ENCODE results near the gene UBE2F. TPM values are rescaled to one million over a fixed set of nuclear protein-coding genes. Genes with fewer than 3 reads are reported as not detected.

Gene UBE2F
- polyA plus RNA-seq, 3 donors: 51.1 to 120 (median 117) TPM

DNA sequence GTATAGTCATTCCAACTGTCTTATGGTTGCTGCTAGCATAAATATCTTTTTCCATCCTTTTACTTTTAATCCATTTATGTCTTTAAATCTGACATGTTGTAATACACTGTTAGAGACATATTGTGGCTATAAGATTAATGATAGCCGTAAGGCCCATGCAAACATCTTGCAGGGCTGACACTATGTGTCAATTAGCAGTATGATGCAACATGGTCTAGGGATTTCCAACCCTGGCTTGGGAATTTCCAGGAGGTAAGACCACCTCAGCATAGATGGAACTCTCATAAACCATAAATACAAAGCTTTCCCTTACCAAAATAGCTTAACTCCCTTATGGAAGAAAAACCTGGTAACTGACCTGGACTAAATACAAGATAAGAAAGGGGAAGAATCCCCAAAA, 110.5 kb downstream of the UBE2F start:
- Histone ChIP-seq H4K20me1 (ENCODE audit: insufficient read depth, low read length) (no peaks in the 10 kb centered on the region), H3K79me2 (ENCODE audit: insufficient read depth, low read length) (no peaks in the 10 kb centered on the region), H3K4me2 (replicated peaks; ENCODE audit: extremely low read depth, low read length, poor library complexity, severe bottlenecking) (no peak overlapping the region), H3K9ac (ENCODE audit: insufficient read depth, low read length, poor library complexity, severe bottlenecking) (no peak overlapping the region), H3K4me3 (replicated peaks in 1 of 3; ENCODE audit: low read depth in 2 of 3, low read length in 3 of 3) (no peak overlapping the region), H2AFZ (ENCODE audit: insufficient read depth, low read depth, low read length, poor library complexity, severe bottlenecking) (no peak overlapping the region), H3K9me3 (replicated peaks in 1 of 2; ENCODE audit: control insufficient read depth in 1 of 2, insufficient read depth in 1 of 2, low read length in 2 of 2) (no peaks in the 10 kb centered on the region), H3K27ac (ENCODE audit: low read depth in 1 of 2, low read length in 2 of 2) (no peak overlapping the region), H3K36me3 (replicated peaks in 1 of 2; ENCODE audit: control insufficient read depth in 1 of 2, insufficient read depth in 2 of 2, low read length in 2 of 2) (peaks cover 21 to 54% of the 10 kb centered on the region in 2 donors), H3K4me1 (ENCODE audit: control insufficient read depth in 1 of 2, insufficient read depth in 2 of 2, low read length in 2 of 2) (no peaks in the 10 kb centered on the region), H3K27me3 (ENCODE audit: control insufficient read depth in 2 of 2, insufficient read depth in 2 of 2, low read length in 2 of 2) (no peaks in the 10 kb centered on the region)
- TF ChIP-seq, protein P1, sequence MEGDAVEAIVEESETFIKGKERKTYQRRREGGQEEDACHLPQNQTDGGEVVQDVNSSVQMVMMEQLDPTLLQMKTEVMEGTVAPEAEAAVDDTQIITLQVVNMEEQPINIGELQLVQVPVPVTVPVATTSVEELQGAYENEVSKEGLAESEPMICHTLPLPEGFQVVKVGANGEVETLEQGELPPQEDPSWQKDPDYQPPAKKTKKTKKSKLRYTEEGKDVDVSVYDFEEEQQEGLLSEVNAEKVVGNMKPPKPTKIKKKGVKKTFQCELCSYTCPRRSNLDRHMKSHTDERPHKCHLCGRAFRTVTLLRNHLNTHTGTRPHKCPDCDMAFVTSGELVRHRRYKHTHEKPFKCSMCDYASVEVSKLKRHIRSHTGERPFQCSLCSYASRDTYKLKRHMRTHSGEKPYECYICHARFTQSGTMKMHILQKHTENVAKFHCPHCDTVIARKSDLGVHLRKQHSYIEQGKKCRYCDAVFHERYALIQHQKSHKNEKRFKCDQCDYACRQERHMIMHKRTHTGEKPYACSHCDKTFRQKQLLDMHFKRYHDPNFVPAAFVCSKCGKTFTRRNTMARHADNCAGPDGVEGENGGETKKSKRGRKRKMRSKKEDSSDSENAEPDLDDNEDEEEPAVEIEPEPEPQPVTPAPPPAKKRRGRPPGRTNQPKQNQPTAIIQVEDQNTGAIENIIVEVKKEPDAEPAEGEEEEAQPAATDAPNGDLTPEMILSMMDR (IDR thresholded peaks at IDR 0.05): no peak
- intact Hi-C loops (cut with micrococcal nuclease): no loop called here
- H3K4me3 Mint-ChIP-seq: no peak overlapping the region
- no peak for DNase-seq
- H3K27ac Mint-ChIP-seq: no peak overlapping the region
- H3K36me3 Mint-ChIP-seq: peaks cover 56 to 78% of the 10 kb centered on the region in 2 donors
- peaks cover 0 to 2% (median 0%) of the 10 kb centered on the region in 3 donors for H3K27me3 Mint-ChIP-seq (ENCODE audit: low read depth in 3 of 3)
- peaks cover 1 to 11% (median 5%) of the 10 kb centered on the region in 7 donors for H3K9me3 Mint-ChIP-seq
- H3K4me1 Mint-ChIP-seq: no peaks in the 10 kb centered on the region
- WGBS (ENCODE audit: insufficient coverage): no CpG with 5 or more reads among the region's 1 CpG

DNA sequence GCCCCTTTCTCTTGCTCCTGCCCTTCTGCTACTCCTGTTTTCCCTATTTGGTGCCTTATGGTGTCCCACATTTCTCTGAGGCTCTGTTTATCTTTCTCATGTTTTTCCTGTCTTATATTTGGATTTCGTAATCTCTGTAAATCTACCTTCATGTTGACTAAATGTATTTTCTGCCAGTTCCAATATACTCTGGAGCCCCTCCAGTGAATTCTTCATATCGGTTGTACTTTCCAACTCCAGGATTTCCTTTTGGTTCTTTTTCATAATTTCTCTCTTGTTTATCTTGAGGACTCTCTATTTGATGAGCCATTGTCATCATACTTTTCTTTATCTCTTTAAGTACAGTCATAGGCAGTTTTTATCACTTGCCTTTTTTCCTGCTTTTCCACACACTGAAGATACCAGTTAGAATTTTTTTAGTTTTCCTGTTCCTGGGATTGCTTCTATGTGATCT, 113.1 kb downstream of the UBE2F start:
- Histone ChIP-seq H3K9ac (ENCODE audit: insufficient read depth, low read length, poor library complexity, severe bottlenecking) (no peak overlapping the region), H3K4me3 (replicated peaks in 1 of 3; ENCODE audit: low read depth in 2 of 3, low read length in 3 of 3) (no peak overlapping the region), H3K27me3 (ENCODE audit: control insufficient read depth in 2 of 2, insufficient read depth in 2 of 2, low read length in 2 of 2) (no peaks in the 10 kb centered on the region), H3K36me3 (replicated peaks in 1 of 2; ENCODE audit: control insufficient read depth in 1 of 2, insufficient read depth in 2 of 2, low read length in 2 of 2) (peaks cover 38 to 55% of the 10 kb centered on the region in 2 donors), H3K79me2 (ENCODE audit: insufficient read depth, low read length) (no peaks in the 10 kb centered on the region), H3K4me1 (ENCODE audit: control insufficient read depth in 1 of 2, insufficient read depth in 2 of 2, low read length in 2 of 2) (no peaks in the 10 kb centered on the region), H4K20me1 (ENCODE audit: insufficient read depth, low read length) (no peaks in the 10 kb centered on the region), H2AFZ (ENCODE audit: insufficient read depth, low read depth, low read length, poor library complexity, severe bottlenecking) (no peak overlapping the region), H3K9me3 (replicated peaks in 1 of 2; ENCODE audit: control insufficient read depth in 1 of 2, insufficient read depth in 1 of 2, low read length in 2 of 2) (no peaks in the 10 kb centered on the region), H3K4me2 (replicated peaks; ENCODE audit: extremely low read depth, low read length, poor library complexity, severe bottlenecking) (no peak overlapping the region), H3K27ac (ENCODE audit: low read depth in 1 of 2, low read length in 2 of 2) (no peak overlapping the region)
- peaks cover 60 to 83% of the 10 kb centered on the region in 2 donors for H3K36me3 Mint-ChIP-seq
- no peak for DNase-seq
- no peaks in the 10 kb centered on the region for H3K4me1 Mint-ChIP-seq
- WGBS (ENCODE audit: insufficient coverage): 100% methylated on average over 2 of the region's 2 CpGs
- H3K9me3 Mint-ChIP-seq: peaks cover 0 to 7% (median 5%) of the 10 kb centered on the region in 7 donors
- H3K4me3 Mint-ChIP-seq: no peak overlapping the region
- H3K27me3 Mint-ChIP-seq (ENCODE audit: low read depth in 3 of 3): peaks cover 0 to 2% (median 0%) of the 10 kb centered on the region in 3 donors
- TF ChIP-seq, protein P1 (IDR thresholded peaks at IDR 0.05): no peak
- intact Hi-C loops (cut with micrococcal nuclease): no loop called here
- no peak overlapping the region for H3K27ac Mint-ChIP-seq
